ENCODE data around the gene KIRREL3.

KIRREL3 gene

GRCh38 chr11:126782810-126783209, 217.8 kb downstream of the KIRREL3 start:
- DNase-seq (ENCODE audit: low spot score), result no peak

GRCh38 chr11:126781942-126782341, 218.6 kb downstream of the KIRREL3 start:
- no peak for DNase-seq (ENCODE audit: low spot score)

GRCh38 chr11:126776119-126776518, 224.5 kb downstream of the KIRREL3 start:
- DNase-seq (ENCODE audit: low spot score), result no peak

GRCh38 chr11:126772267-126772666, 228.3 kb downstream of the KIRREL3 start:
- no peak for DNase-seq (ENCODE audit: low spot score)

GRCh38 chr11:126768702-126769101, 231.9 kb downstream of the KIRREL3 start:
- no peak for DNase-seq (ENCODE audit: low spot score)

- no peak for DNase-seq (ENCODE audit: low spot score)
Observed at GRCh38 chr11:126766440-126766839, 234.1 kb downstream of the KIRREL3 start.

- no peak for DNase-seq (ENCODE audit: low spot score)
Observed at GRCh38 chr11:126765196-126765595, 235.4 kb downstream of the KIRREL3 start.

- DNase-seq (ENCODE audit: low spot score), result no peak
Observed at GRCh38 chr11:126764231-126764630, 236.3 kb downstream of the KIRREL3 start.

GRCh38 chr11:126756855-126757254, 243.7 kb downstream of the KIRREL3 start:
- no peak for DNase-seq (ENCODE audit: low spot score)

- DNase-seq (ENCODE audit: low spot score), result no peak
Observed at GRCh38 chr11:126756421-126756820, 244.1 kb downstream of the KIRREL3 start.

GRCh38 chr11:126755526-126755925, 245.0 kb downstream of the KIRREL3 start:
- DNase-seq (ENCODE audit: low spot score), result no peak

- no peak for DNase-seq (ENCODE audit: low spot score)
Observed at GRCh38 chr11:126754591-126755426, 245.8 kb downstream of the KIRREL3 start.

- no peak for DNase-seq (ENCODE audit: low spot score)
Observed at GRCh38 chr11:126753990-126754389, 246.6 kb downstream of the KIRREL3 start.

GRCh38 chr11:126751242-126751641, 249.3 kb downstream of the KIRREL3 start:
- DNase-seq (ENCODE audit: low spot score), result no peak

GRCh38 chr11:126748793-126749192, 251.8 kb downstream of the KIRREL3 start:
- no peak for DNase-seq (ENCODE audit: low spot score)

GRCh38 chr11:126748100-126748791, 252.3 kb downstream of the KIRREL3 start:
- DNase-seq (ENCODE audit: low spot score), result no peak

GRCh38 chr11:126747315-126747714, 253.3 kb downstream of the KIRREL3 start:
- DNase-seq (ENCODE audit: low spot score), result no peak

- DNase-seq (ENCODE audit: low spot score), result no peak
Observed at GRCh38 chr11:126746443-126746842, 254.1 kb downstream of the KIRREL3 start.

- no peak for DNase-seq (ENCODE audit: low spot score)
Observed at GRCh38 chr11:126744699-126745098, 255.9 kb downstream of the KIRREL3 start.

GRCh38 chr11:126743628-126744027, 256.9 kb downstream of the KIRREL3 start:
- no peak for DNase-seq (ENCODE audit: low spot score)

GRCh38 chr11:126742582-126742981, 258.0 kb downstream of the KIRREL3 start:
- DNase-seq (ENCODE audit: low spot score), result no peak

- no peak for DNase-seq (ENCODE audit: low spot score)
Observed at GRCh38 chr11:126740846-126741245, 259.7 kb downstream of the KIRREL3 start.

- DNase-seq (ENCODE audit: low spot score), result no peak
Observed at GRCh38 chr11:126739499-126740145, 260.9 kb downstream of the KIRREL3 start.
